Activated CD8-positive, alpha-beta memory T cell treated with anti-CD3 and anti-CD28 coated beads for 48 hours (primary cell): Measurements from ENCODE around the gene INPP5A.

Source experiments
- DNase-seq, 3 experiments: peaks; one replicate each; pipeline ENCODE4 v3.0.0-alpha.2; 2020; ENCODE audit warnings: low read depth in 2 of 3, low spot score in 2 of 3

INPP5A gene

GRCh38 chr10:132626761-132627665, 89.4 kb downstream of the INPP5A start:
- no peak for DNase-seq

DNA sequence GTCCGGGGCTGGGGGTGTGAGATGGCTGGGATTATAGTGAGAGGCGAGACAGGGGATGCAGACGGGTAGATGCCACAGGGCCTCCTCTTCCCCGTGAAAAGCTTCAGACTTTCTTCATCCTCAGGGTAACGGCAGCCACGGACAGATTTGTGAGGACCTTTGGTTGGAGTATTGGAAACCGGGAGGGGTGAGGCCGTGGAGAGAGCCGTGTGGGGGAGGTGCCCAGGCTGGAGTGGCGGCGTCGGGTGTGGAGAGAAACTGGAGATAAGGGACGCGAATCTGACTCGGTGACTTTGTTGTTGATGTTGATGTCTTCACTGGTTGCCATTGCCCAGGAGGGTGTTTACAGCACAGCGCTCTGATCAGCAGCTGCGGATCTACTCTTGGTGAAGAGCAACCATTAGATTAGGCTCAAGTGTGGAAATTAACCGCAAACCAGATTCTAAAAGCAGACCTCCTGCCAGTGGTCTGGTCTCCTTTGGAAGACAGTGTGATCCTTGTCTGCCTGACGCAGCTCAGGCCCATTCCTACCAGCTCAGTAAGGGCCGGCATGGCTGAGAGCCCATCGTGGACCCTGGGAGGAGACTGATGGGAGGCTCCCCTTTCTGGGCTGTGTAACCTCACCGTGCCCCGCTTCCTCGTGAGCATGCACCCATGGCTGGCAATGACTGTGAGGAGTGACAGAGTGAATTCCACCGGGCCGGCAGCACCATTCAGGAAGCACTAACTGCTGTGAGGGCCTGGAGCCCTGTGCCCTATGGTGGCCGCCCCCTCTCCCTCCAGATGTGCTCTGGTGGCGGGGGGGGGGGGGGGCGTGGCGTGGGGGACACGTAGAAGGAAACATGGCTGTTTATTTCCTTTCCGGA, 90.3 kb downstream of the INPP5A start:
- no peak for DNase-seq

GRCh38 chr10:132628966-132629900, 91.6 kb downstream of the INPP5A start:
- DNase-seq, result no peak

- no peak for DNase-seq
Observed at GRCh38 chr10:132630156-132630555, 92.6 kb downstream of the INPP5A start.

DNA sequence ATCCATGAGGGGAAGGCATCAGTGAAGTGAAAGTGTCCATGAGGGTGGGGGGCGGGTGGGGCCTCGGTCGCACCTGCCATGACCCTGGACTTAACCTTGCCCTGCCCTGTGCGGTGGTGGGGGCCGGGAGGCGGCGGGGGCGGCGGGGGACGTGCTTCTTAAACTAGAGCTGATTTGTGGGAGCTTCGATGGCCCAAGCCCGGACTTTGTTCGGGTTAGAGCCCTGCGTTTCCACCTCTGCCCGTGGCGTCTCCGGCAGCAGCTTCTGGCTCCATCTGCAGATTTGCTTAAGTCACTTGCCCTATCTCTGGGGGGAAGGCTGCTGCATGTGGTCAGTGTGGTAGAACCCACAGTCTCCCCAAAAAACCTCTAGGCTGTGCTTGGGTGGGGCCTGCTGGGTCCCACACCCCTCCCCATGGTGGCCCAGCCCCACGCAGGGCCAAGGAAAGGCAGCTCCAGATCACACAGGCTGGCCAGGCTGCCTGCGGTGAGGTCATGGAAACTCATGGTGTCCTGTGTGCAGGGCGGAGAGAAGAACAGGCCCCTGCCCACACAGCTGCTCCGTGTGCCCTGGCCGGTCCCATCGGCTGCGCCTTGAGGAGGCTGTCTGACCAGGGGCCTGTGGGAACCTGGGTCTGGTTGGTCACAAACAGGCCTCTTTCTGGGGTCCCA, 93.2 kb downstream of the INPP5A start:
- DNase-seq, result no peak

DNA sequence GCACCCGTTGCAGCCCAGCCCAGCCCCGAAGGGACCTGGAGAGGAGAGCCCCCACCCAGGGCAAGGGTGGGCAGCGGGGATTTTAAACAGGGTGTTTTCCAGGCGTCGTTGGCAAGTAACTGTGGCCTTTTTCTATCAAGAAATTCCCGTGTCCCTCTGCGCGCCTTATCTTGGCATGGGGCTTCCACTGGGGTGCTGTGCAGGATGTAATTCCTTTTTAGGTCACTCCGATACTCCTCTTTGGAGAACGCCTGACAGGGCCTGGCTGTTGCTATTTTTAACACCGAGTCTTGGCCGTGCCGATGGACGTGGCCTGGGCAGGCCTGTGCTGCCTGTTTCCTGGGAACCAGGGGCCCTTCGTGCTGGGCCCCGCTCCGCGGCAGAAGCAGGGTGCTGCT, 93.8 kb downstream of the INPP5A start:
- DNase-seq, result no peak

DNA sequence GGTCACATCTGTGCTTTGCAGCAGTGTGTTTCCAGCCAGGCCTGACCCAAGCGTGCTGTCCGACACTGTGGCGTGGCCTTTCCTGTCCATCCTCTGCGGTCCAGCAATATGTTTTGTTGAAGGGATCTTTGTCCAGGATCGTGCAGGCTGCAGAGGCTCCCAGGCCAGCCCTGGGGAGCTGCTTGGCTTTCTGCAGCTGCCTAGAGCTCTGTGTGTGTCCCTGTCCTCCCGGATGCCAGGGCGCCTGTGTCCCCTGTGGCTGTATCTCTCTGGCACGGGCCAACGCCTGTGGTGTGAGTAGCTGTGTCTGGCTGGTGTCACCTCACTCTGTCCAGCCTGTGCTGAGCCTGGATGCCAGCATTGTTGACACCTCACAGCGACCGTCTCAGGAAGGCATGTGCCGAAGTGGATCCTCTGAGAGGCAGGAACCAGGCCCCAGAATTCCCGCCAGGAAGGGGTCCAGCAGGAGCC, 94.5 kb downstream of the INPP5A start:
- DNase-seq, result no peak

GRCh38 chr10:132632851-132633684, 95.5 kb downstream of the INPP5A start:
- DNase-seq, result no peak

DNA sequence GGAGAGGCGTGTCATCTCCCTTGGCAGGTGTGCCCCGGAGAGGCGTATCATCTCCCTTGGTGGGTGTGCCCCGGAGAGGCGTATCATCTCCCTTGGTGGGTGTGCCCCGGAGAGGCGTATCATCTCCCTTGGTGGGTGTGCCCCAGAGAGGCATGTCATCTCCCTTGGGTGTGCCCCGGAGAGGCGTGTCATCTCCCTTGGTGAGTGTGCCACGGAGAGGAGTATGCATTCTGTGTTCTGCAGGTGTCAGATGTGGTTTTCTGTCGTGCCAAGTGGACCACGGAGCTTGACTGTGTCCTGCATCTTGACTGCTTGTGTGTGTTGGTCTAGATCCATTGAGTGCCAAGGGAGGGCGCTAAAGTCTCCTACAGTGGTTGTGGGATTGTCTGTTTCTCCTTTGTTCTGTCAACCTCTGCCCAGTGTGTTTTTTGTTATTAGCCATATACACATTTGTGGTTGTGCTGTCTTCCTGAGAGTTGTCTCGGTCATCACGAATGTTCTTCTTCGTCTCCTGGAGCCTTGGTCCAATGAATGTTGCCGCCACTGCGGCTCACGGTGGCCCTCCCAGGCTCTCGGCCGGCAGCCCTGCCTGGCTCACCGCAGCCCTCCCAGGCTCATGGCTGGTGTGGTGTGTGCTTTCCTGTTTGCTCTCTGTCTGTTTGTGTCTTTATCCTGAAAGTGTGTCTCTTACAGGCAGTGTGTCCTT, 96.8 kb downstream of the INPP5A start:
- DNase-seq, result no peak

DNA sequence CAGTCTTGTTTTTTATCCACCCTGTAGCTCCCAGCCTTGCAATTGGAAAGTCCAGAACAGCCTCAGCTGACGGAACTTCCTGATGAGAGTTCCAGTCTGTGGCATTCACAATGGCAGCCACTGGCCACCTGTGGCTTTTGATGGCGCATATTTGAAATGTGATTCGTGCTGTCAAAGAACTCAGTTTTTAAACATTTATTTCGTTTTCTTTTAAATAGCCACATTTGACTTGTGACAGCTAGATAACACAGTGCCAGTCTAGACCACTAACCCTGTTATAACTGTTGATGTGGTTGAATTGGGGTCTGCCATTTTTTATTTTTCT, 97.3 kb downstream of the INPP5A start:
- DNase-seq, result no peak

DNA sequence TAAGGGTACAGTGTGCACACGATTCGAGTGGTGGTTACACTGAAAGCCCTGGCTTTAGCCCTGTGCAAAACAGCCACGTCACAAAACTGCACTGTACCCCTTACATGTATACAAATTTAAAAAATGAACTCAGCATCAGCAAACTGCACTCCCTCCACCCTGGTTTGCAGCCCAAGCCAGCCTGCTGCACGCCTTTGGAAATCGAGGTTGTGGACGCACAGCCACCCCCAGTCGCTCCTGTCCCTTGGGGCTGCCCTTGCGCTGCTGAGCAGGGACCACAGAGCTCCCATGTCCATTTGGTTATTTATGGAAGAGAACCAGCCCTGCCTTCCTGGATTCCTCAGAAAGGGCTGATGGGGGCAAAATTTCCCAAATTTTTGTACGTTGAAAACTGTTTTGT, 98.8 kb downstream of the INPP5A start:
- DNase-seq, result no peak

DNA sequence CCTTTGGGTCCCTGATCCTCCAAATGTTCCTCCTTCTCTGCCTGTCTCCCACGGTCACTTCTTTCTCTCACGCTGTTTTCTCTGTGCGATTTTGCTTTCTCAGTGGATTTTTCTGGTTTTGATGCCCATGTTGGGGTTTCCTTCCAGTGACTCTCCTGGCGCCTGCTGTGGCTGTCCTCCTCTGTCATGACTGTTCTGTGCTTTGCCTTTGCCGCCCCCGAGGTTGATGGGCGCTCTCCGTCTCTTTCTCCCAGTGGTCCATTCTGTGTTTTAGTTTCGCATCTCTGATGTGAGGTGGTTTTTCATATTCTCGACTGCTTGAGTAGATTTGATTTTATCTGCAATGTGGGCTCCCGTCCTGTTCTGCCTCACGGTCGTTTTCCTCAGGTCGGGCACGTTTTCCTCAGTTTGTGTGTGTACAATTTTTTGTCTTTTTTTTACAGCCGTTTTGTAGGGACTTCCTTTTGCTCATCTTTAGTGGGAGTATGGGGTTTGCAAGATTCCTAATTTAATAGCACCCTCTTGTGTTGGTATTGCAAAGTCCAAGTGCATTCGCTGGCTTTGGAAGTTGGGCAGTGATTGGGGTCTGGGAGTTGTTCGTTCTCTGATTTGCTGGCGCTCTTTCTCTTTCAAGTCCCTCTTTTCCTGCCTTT, 100.0 kb downstream of the INPP5A start:
- DNase-seq, result no peak

- DNase-seq, result no peak
Observed at GRCh38 chr10:132638130-132638515, 100.5 kb downstream of the INPP5A start.

DNA sequence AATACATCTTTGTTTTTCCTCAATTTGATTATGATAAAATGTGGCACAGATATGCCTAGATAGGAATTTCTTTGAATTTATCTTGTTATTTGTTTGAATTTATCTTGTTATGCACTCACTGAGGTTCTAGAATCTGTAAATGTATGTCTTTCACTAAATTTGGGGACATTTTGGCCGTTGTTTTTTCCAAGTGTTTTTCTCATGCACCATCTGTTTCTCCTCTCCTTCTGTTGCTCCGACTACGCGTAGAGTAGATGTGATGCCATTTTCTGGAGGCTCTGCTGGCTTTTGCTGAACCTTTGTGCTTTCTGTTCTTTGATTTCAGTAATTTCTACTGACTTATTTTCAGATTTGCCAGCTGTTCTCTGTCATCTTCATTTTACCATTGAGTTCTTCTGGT, 101.9 kb downstream of the INPP5A start:
- no peak for DNase-seq

DNA sequence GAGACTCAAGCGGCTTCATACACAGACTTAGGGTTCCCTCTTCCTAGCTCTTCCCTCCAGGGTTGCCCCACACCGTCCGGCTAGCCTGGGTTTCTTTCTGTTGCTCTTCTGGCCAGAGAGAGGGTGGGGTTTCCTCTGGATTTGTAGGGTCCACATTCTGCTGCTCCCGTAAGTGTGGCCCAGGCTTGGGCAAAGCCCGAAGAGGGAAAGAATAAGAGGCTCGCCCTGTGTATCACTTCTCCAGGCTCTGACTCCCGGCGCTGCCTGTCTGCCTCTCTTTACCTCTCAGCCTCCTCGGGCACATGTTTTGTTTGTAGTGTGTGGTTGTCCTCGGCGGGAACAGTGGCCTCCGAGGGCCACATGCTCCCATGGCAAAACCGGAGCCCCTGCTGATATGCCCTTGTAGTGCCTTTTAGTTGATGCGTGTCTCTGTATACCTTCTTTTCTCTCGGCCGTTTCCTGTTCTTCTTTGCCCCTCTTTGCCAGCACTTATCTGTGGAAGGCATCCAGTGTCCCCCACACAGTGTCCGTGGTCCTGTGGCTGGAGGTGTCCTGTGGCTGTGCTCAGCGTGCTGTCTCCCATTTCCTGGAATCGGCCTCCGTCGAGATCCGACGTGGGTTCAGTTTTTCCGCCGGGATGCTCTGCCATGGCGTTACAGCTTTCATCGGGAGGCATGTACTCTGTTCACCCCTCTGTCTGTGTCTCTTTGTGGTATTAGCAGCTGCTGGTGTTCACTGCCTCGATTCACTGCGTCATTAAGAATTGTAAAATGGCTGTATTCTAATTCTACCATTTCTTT, 102.9 kb downstream of the INPP5A start:
- DNase-seq, result no peak

- DNase-seq, result no peak
Observed at GRCh38 chr10:132641401-132641800, 103.8 kb downstream of the INPP5A start.

- DNase-seq, result no peak
Observed at GRCh38 chr10:132641966-132642731, 104.6 kb downstream of the INPP5A start.
